Pancreas (tissue), 10 donors: ENCODE results near the gene RUBCN. TPM values are rescaled to one million over a fixed set of nuclear protein-coding genes. Genes with fewer than 3 reads are reported as not detected.
A peak's percentile ranks its signal among the peaks of the same experiment; 100 is the strongest.

Experiments used
- ATAC-seq, 4 donors: fragments of 200-7000 bp; cut with Tn5 transposase; one replicate each; pipeline versions ENCODE4 v1.8.0 to v1.9.1; 2020; ENCODE audit warnings: mild to moderate bottlenecking in 4 of 4, moderate library complexity in 4 of 4
- DNase-seq, 6 donors: peaks; one replicate each; pipeline ENCODE4 v3.0.0-alpha.2; 2020
- FAIRE-seq: peaks from 2 replicates; lab custom pipeline; 2012; peaks lifted over from hg19 to GRCh38; lab: Jason Lieb, UNC
- H3K27ac ChIP-seq, 4 donors: fragments of 200-600 bp; sonication (generic); 1 replicate in 3 of 4; 2 replicates in 1 of 4; pipeline versions ENCODE4 v1.5.0 to v1.8.0; 2020
- H3K27me3 ChIP-seq, 4 donors: fragments of 200-600 bp; one replicate each; pipeline ENCODE4 v1.8.0; 2021
- H3K36me3 ChIP-seq, 3 donors: fragments of 200-600 bp; sonication (generic) in 1 of 3; one replicate each; pipeline versions ENCODE4 v1.5.0 to v1.8.0; 2020 to 2021
- H3K4me1 ChIP-seq, 3 donors: fragments of 200-600 bp; one replicate each; pipeline ENCODE4 v1.8.0; 2021
- H3K4me3 ChIP-seq, 4 donors: fragments of 200-600 bp; sonication (generic) in 2 of 4; one replicate each; pipeline versions ENCODE4 v1.5.0 to v1.8.0; 2020 to 2021
- H3K9me3 ChIP-seq, 4 donors: fragments of 200-600 bp; one replicate each; pipeline ENCODE4 v1.8.0; 2021
- CTCF ChIP-seq, 4 donors: fragments of 200-600 bp; sonication (generic) in 3 of 4; IDR thresholded peaks; one replicate each; pipeline versions ENCODE4 v1.5.0 to v1.8.0; 2021; ENCODE audit warnings: antibody characterized with exemption in 4 of 4
- WGBS, 2 donors: extraction: QIAGEN DNeasy Blood & Tissue Kit; methylation state at CpG; one replicate each; pipeline ENCODE4 v1.1.7; 2013; 5-methylcytosine and 5-hydroxymethylcytosine counted together
- intact Hi-C, 3 donors: fragments of 100-400 bp; cut with DNase I; formaldehyde crosslinking; loops; one replicate each; pipeline versions ENCODE4 v1.11.1 to v1.14.2; 2022
- polyA plus RNA-seq, 2 donors: library from polyadenylated mRNA; stranded (reverse); fragments of 200-250 nt; gene quantifications; one replicate each; pipeline ENCODE4 v1.2.3, GENCODE V29; 2013
- total RNA-seq, 6 donors: library from RNA; stranded (reverse); fragmentation: NEBNext Ultra II Directional in 4 of 6; extraction: Animal tissue kit (Norgen Biotek cat#: 25700) in 4 of 6; gene quantifications; one replicate each; pipeline versions ENCODE4 v1.2.1 to v1.2.4, GENCODE V29; 2021 to 2023
- donor health status: healthy with polysubstance abuse.
- donor health status: DM: no; HTN: no; CAD: no; lungs with moderate emphysema.
- donor health status: DM: no; HTN: no; CAD: no.
- donor health status: control.
- donor health status: control.
- donor health status: Bipolar disorder and iron deficiency.
- donor health status: DM: yes; HTN: yes; CAD: no.
- donor health status: DM: no; HTN: no; CAD: no.
- donor health status: DM: no; HTN: no; CAD: no.
- donor health status: DM: yes; HTN: yes; CAD: no.

The RUBCN gene
- total and polyA plus RNA-seq, 8 donors: 8.6 to 14.1 (median 13.0) TPM

GRCh38 chr3:197761784-197762183 is 25.1 kb upstream of the RUBCN start:
- TF ChIP-seq CTCF (IDR thresholded peaks at IDR 0.05): no peak
- H3K27ac ChIP-seq: no peak overlapping the region
- intact Hi-C loops: no loop called here
- FAIRE-seq: no peak
- H3K9me3 ChIP-seq: no peaks in the 10 kb centered on the region
- no peak overlapping the region for H3K4me3 ChIP-seq
- H3K27me3 ChIP-seq: no peaks in the 10 kb centered on the region
- no peak for DNase-seq
- no peaks in the 10 kb centered on the region for H3K4me1 ChIP-seq
- no peak for ATAC-seq
- H3K36me3 ChIP-seq: peaks cover 0 to 35% (median 2%) of the 10 kb centered on the region in 3 donors

GRCh38 chr3:197758512-197758911 is 21.8 kb upstream of the RUBCN start:
- no peaks in the 10 kb centered on the region for H3K27me3 ChIP-seq
- no peak for ATAC-seq
- WGBS, 2 donors: 86 to 90% methylated on average over 4 of the region's 4 CpGs
- H3K9me3 ChIP-seq: no peaks in the 10 kb centered on the region
- intact Hi-C loops: no loop called here
- no peak for DNase-seq
- peaks cover 0 to 27% (median 2%) of the 10 kb centered on the region in 3 donors for H3K36me3 ChIP-seq
- H3K4me1 ChIP-seq: peaks cover 0 to 1% (median 0%) of the 10 kb centered on the region in 3 donors
- no peak overlapping the region for H3K4me3 ChIP-seq
- no peak for TF ChIP-seq CTCF (IDR thresholded peaks at IDR 0.05)
- FAIRE-seq: no peak
- no peak overlapping the region for H3K27ac ChIP-seq

GRCh38 chr3:197756704-197757103 is 20.0 kb upstream of the RUBCN start:
- peaks cover 0 to 16% (median 0%) of the 10 kb centered on the region in 3 donors for H3K36me3 ChIP-seq
- H3K4me1 ChIP-seq: peaks cover 0 to 17% (median 12%) of the 10 kb centered on the region in 3 donors
- no peak overlapping the region for H3K27ac ChIP-seq
- H3K27me3 ChIP-seq: no peaks in the 10 kb centered on the region
- 71 to 75% methylated on average over 3 of the region's 3 CpGs for WGBS, 2 donors
- H3K9me3 ChIP-seq: no peaks in the 10 kb centered on the region
- FAIRE-seq: no peak
- intact Hi-C loops: no loop called here
- no peak for TF ChIP-seq CTCF (IDR thresholded peaks at IDR 0.05)
- no peak for ATAC-seq
- no peak overlapping the region for H3K4me3 ChIP-seq
- DNase-seq: no peak

- no peak overlapping the region for H3K4me3 ChIP-seq
- 82 to 84% methylated on average over 3 of the region's 3 CpGs for WGBS, 2 donors
Observed at GRCh38 chr3:197753263-197753662, 16.6 kb upstream of the RUBCN start.

More at GRCh38 chr3:197753263-197753662, 16.6 kb upstream of the RUBCN start:
- Histone ChIP-seq H3K4me1 (peaks cover 0 to 24% (median 12%) of the 10 kb centered on the region in 3 donors), H3K27me3 (no peaks in the 10 kb centered on the region), H3K36me3 (peaks cover 0 to 8% (median 0%) of the 10 kb centered on the region in 3 donors), H3K9me3 (no peaks in the 10 kb centered on the region), H3K27ac (no peak overlapping the region)
- intact Hi-C loops: no loop called here
- FAIRE-seq (no peak), ATAC-seq (no peak), DNase-seq (no peak)
- peak in 1 of 4 donors; percentile 17 for TF ChIP-seq CTCF (IDR thresholded peaks at IDR 0.05)
